Measurements from ENCODE around the gene MICAL2. TPM values are rescaled to one million over a fixed set of nuclear protein-coding genes. Genes with fewer than 3 reads are reported as not detected.

Gene MICAL2
- total RNA-seq, 1 donor from 2014 or later = 10.0 TPM

- H3K36me3 Mint-ChIP-seq (ENCODE audit: insufficient read depth) = no peaks in the 10 kb centered on the region
- H3K27me3 Mint-ChIP-seq = no peaks in the 10 kb centered on the region
- H3K27ac Mint-ChIP-seq = no peak overlapping the region
- no peak for DNase-seq (ENCODE audit: low spot score, unreplicated experiment)
- TF ChIP-seq, protein P1, sequence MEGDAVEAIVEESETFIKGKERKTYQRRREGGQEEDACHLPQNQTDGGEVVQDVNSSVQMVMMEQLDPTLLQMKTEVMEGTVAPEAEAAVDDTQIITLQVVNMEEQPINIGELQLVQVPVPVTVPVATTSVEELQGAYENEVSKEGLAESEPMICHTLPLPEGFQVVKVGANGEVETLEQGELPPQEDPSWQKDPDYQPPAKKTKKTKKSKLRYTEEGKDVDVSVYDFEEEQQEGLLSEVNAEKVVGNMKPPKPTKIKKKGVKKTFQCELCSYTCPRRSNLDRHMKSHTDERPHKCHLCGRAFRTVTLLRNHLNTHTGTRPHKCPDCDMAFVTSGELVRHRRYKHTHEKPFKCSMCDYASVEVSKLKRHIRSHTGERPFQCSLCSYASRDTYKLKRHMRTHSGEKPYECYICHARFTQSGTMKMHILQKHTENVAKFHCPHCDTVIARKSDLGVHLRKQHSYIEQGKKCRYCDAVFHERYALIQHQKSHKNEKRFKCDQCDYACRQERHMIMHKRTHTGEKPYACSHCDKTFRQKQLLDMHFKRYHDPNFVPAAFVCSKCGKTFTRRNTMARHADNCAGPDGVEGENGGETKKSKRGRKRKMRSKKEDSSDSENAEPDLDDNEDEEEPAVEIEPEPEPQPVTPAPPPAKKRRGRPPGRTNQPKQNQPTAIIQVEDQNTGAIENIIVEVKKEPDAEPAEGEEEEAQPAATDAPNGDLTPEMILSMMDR (IDR thresholded peaks at IDR 0.05; ENCODE audit: unreplicated experiment) = no peak
- no peaks in the 10 kb centered on the region for H3K9me3 Mint-ChIP-seq (ENCODE audit: low read depth)
- H3K4me1 Mint-ChIP-seq (ENCODE audit: low read depth) = peaks cover 10% of the 10 kb centered on the region
- H3K4me3 Mint-ChIP-seq (ENCODE audit: low read depth) = no peak overlapping the region
Measured at GRCh38 chr11:12174128-12174476, 63.7 kb downstream of the MICAL2 start.

- Mint-ChIP-seq H3K4me3 (ENCODE audit: low read depth) (no peak overlapping the region), H3K4me1 (ENCODE audit: low read depth) (peaks cover 14% of the 10 kb centered on the region), H3K27me3 (no peaks in the 10 kb centered on the region), H3K36me3 (ENCODE audit: insufficient read depth) (no peaks in the 10 kb centered on the region), H3K9me3 (ENCODE audit: low read depth) (no peaks in the 10 kb centered on the region), H3K27ac (no peak overlapping the region)
- TF ChIP-seq, protein P1 (IDR thresholded peaks at IDR 0.05; ENCODE audit: unreplicated experiment) = no peak
- no peak for DNase-seq (ENCODE audit: low spot score, unreplicated experiment)
Measured at GRCh38 chr11:12174477-12175143, 64.2 kb downstream of the MICAL2 start.

DNA sequence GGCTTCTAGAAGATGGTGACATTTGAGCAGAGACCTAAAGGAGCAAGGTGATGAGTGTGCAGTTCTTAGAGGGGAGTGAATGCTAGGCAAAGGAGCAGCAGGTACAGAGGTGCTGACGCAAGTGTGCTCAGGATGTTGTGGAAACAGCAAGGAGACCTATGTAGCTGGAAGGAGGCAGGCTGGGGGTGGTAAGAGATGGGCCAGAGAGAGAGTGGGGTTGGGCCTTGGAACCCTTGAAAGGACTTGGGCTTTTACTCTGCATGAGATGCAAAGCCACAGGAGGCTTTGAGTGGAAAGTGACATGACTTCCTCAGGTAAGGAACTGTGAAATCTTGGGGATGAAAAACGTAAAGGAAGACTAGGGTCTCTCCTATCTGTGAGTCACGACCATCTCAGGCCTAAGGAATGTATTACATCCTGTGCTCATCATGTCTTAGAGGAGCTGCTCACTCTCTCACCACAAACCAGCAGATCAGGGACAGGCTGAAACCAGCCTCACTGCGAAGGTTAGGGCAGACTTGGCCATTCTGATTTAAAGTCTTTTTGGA is 65.4 kb downstream of the MICAL2 start:
- H3K36me3 Mint-ChIP-seq (ENCODE audit: insufficient read depth) = no peaks in the 10 kb centered on the region
- H3K27me3 Mint-ChIP-seq = no peaks in the 10 kb centered on the region
- no peak overlapping the region for H3K27ac Mint-ChIP-seq
- DNase-seq (ENCODE audit: low spot score, unreplicated experiment) = no peak
- TF ChIP-seq, protein P1 (IDR thresholded peaks at IDR 0.05; ENCODE audit: unreplicated experiment) = no peak
- peaks cover 16% of the 10 kb centered on the region for H3K4me1 Mint-ChIP-seq (ENCODE audit: low read depth)
- H3K9me3 Mint-ChIP-seq (ENCODE audit: low read depth) = no peaks in the 10 kb centered on the region
- H3K4me3 Mint-ChIP-seq (ENCODE audit: low read depth) = no peak overlapping the region

GRCh38 chr11:12176410-12176809 is 66.0 kb downstream of the MICAL2 start:
- no peak overlapping the region for H3K27ac Mint-ChIP-seq

GRCh38 chr11:12177739-12178338 is 67.4 kb downstream of the MICAL2 start:
- Mint-ChIP-seq H3K9me3 (ENCODE audit: low read depth) (no peaks in the 10 kb centered on the region), H3K27me3 (no peaks in the 10 kb centered on the region), H3K4me1 (ENCODE audit: low read depth) (peaks cover 21% of the 10 kb centered on the region), H3K36me3 (ENCODE audit: insufficient read depth) (no peaks in the 10 kb centered on the region), H3K27ac (no peak overlapping the region), H3K4me3 (ENCODE audit: low read depth) (no peak overlapping the region)
- DNase-seq (ENCODE audit: low spot score, unreplicated experiment) = no peak
- TF ChIP-seq, protein P1 (IDR thresholded peaks at IDR 0.05; ENCODE audit: unreplicated experiment) = no peak

More at GRCh38 chr11:12176410-12176809, 66.0 kb downstream of the MICAL2 start:
- H3K27me3 Mint-ChIP-seq = no peaks in the 10 kb centered on the region
- H3K9me3 Mint-ChIP-seq (ENCODE audit: low read depth) = no peaks in the 10 kb centered on the region
- H3K4me3 Mint-ChIP-seq (ENCODE audit: low read depth) = no peak overlapping the region
- H3K36me3 Mint-ChIP-seq (ENCODE audit: insufficient read depth) = no peaks in the 10 kb centered on the region
- no peak for DNase-seq (ENCODE audit: low spot score, unreplicated experiment)
- TF ChIP-seq, protein P1 (IDR thresholded peaks at IDR 0.05; ENCODE audit: unreplicated experiment) = no peak
- H3K4me1 Mint-ChIP-seq (ENCODE audit: low read depth) = peaks cover 16% of the 10 kb centered on the region
